Liver (tissue), 9 donors: Measurements from ENCODE around the gene CXCR3. TPM values are rescaled to one million over a fixed set of nuclear protein-coding genes. Genes with fewer than 3 reads are reported as not detected.

Source experiments
- DNase-seq: peaks from one replicate; pipeline ENCODE4 v3.0.0-alpha.2; 2017; ENCODE audit warnings: low spot score
- H3K27ac ChIP-seq, 2 donors: one replicate each; pipeline ENCODE4 v1.7.0; 2013; ENCODE audit warnings: inconsistent platforms in 2 of 2, low read length in 2 of 2, control low read depth in 1 of 2, low read depth in 1 of 2, mild to moderate bottlenecking in 1 of 2
- H3K27me3 ChIP-seq, 4 donors: one replicate each; pipeline versions ENCODE4 v1.6.1 to v1.7.0; 2013; ENCODE audit warnings: low read length in 3 of 4, inconsistent platforms in 1 of 4, mild to moderate bottlenecking in 1 of 4, moderate library complexity in 1 of 4; ENCODE audit not compliant: control insufficient read depth in 4 of 4, insufficient read depth in 4 of 4
- H3K36me3 ChIP-seq, 4 donors: one replicate each; pipeline versions ENCODE4 v1.6.1 to v1.7.0; 2013; ENCODE audit warnings: low read length in 3 of 4, mild to moderate bottlenecking in 3 of 4, low read depth in 1 of 4, moderate library complexity in 1 of 4; ENCODE audit not compliant: control insufficient read depth in 4 of 4, insufficient read depth in 3 of 4
- H3K4me1 ChIP-seq, 4 donors: one replicate each; pipeline versions ENCODE4 v1.6.1 to v1.7.0; 2013; ENCODE audit warnings: low read length in 3 of 4, mild to moderate bottlenecking in 3 of 4, moderate library complexity in 1 of 4; ENCODE audit not compliant: control insufficient read depth in 4 of 4, insufficient read depth in 4 of 4
- H3K4me3 ChIP-seq, 3 donors: one replicate each; pipeline versions ENCODE4 v1.6.1 to v1.7.0; 2013; ENCODE audit warnings: low read length in 3 of 3, control low read depth in 1 of 3, low read depth in 1 of 3, mild to moderate bottlenecking in 1 of 3
- H3K9ac ChIP-seq, 2 donors: one replicate each; pipeline ENCODE4 v1.7.0; 2013; ENCODE audit warnings: low read length in 2 of 2, mild to moderate bottlenecking in 2 of 2, moderate library complexity in 2 of 2, control low read depth in 1 of 2, low read depth in 1 of 2
- H3K9me3 ChIP-seq, 4 donors: one replicate each; pipeline versions ENCODE4 v1.6.1 to v1.7.0; 2013; ENCODE audit warnings: low read length in 3 of 4; ENCODE audit not compliant: control insufficient read depth in 4 of 4
- CTCF ChIP-seq: fragments of 150-350 bp; IDR thresholded peaks from 2 replicates; pipeline ENCODE4 v1.5.1; 2017; ENCODE audit warnings: improper control_type of control experiment, low read depth, low read length; ENCODE audit not compliant: missing input control
- EGR1 ChIP-seq, 2 donors: IDR thresholded peaks; 2 replicates each; pipeline ENCODE4 v1.6.1; 2016 to 2018; ENCODE audit warnings: antibody characterized with exemption in 2 of 2, low read depth in 2 of 2
- FOXA1 ChIP-seq: IDR thresholded peaks from 2 replicates; pipeline ENCODE4 v1.6.1; 2016; ENCODE audit warnings: antibody characterized with exemption
- FOXA2 ChIP-seq: IDR thresholded peaks from 2 replicates; pipeline ENCODE4 v1.6.1; 2016; ENCODE audit warnings: antibody characterized with exemption
- GABPA ChIP-seq, 2 donors: IDR thresholded peaks in 1 of 2; conservative IDR thresholded peaks in 1 of 2; 2 replicates each; pipeline ENCODE4 v1.6.1; 2016; ENCODE audit warnings: antibody characterized with exemption in 2 of 2, mild to moderate bottlenecking in 1 of 2, moderate library complexity in 1 of 2
- HNF4G ChIP-seq: IDR thresholded peaks from 2 replicates; pipeline ENCODE4 v1.6.1; 2016; ENCODE audit warnings: antibody characterized with exemption
- JUND ChIP-seq, 2 donors: IDR thresholded peaks; 2 replicates each; pipeline ENCODE4 v1.6.1; 2016; ENCODE audit warnings: antibody characterized with exemption in 2 of 2
- NR2F2 ChIP-seq: IDR thresholded peaks from 2 replicates; pipeline ENCODE4 v1.6.1; 2016; ENCODE audit warnings: antibody characterized with exemption
- RAD21 ChIP-seq, 2 donors: IDR thresholded peaks; 2 replicates each; pipeline ENCODE4 v1.6.1; 2016; ENCODE audit warnings: antibody characterized with exemption in 2 of 2, mild to moderate bottlenecking in 2 of 2
- RXRA ChIP-seq, 2 donors: IDR thresholded peaks; 2 replicates each; pipeline ENCODE4 v1.6.1; 2017 to 2018; ENCODE audit warnings: antibody characterized with exemption in 2 of 2, mild to moderate bottlenecking in 1 of 2
- SP1 ChIP-seq: IDR thresholded peaks from 2 replicates; pipeline ENCODE4 v1.6.1; 2018; ENCODE audit warnings: antibody characterized with exemption, mild to moderate bottlenecking
- TAF1 ChIP-seq: conservative IDR thresholded peaks from 2 replicates; pipeline ENCODE4 v1.6.1; 2016; ENCODE audit warnings: antibody characterized with exemption, mild to moderate bottlenecking
- YY1 ChIP-seq: IDR thresholded peaks from 2 replicates; pipeline ENCODE4 v1.6.1; 2016; ENCODE audit warnings: antibody characterized with exemption, mild to moderate bottlenecking
- WGBS: extraction: QIAGEN DNeasy Blood & Tissue Kit; methylation state at CpG from one replicate; pipeline ENCODE4 v1.1.7; 2013; 5-methylcytosine and 5-hydroxymethylcytosine counted together
- polyA plus RNA-seq, 2 donors: library from polyadenylated mRNA; stranded (reverse) in 1 of 2; unstranded in 1 of 2; fragments of 200-250 nt in 1 of 2; fragments of >200 nt in 1 of 2; fragmentation: Nextera tagmentation in 1 of 2; extraction: Ambion mirVana in 1 of 2; gene quantifications; one replicate each; pipeline versions ENCODE4 v1.2.1 to v1.2.3, GENCODE V29; 2013 to 2015
- total RNA-seq, 2 donors: library from RNA; depleted of rRNA; stranded (reverse); fragments of >200 nt; gene quantifications; one replicate each; pipeline ENCODE4 v1.2.3, GENCODE V29; 2014
- TF ChIP-seq, protein P1 (sequence below): IDR thresholded peaks from 2 replicates; pipeline ENCODE4 v1.6.1; 2016; ENCODE audit warnings: antibody characterized with exemption
- TF ChIP-seq, protein P2 (sequence below): IDR thresholded peaks from 2 replicates; pipeline ENCODE4 v1.6.1; 2016; ENCODE audit warnings: antibody characterized with exemption
- TF ChIP-seq, protein P3 (sequence below): IDR thresholded peaks from 2 replicates; pipeline ENCODE4 v1.6.1; 2016; ENCODE audit warnings: antibody characterized with exemption, mild to moderate bottlenecking
- TF ChIP-seq, protein P4 (sequence below): IDR thresholded peaks from 2 replicates; pipeline ENCODE4 v1.6.1; 2016; ENCODE audit warnings: antibody characterized with exemption
- donor health status: healthy.
- donor health status: healthy.
- donor health status: healthy.
- donor health status: healthy.
- donor health status: healthy.

CXCR3 gene
- total RNA-seq (under 1 TPM in 1 of 2 donors, not detected in 1; 0.25 TPM), polyA plus RNA-seq (under 1 TPM; 0.25 to 0.27 TPM)

GRCh38 chrX:71618303-71618721 lies at the start of gene CXCR3:
Gene CXCR3, minus strand, starts transcription at chrX:71618511. Its CDS starts 62 bp downstream, at chrX:71618449.
- peaks cover 0 to 3% (median 0%) of the 10 kb centered on the region in 4 donors for H3K9me3 ChIP-seq
- TF ChIP-seq JUND (IDR thresholded peaks at IDR 0.05): no peak
- TF ChIP-seq RXRA (IDR thresholded peaks at IDR 0.05): no peak
- TF ChIP-seq HNF4G: no peak
- TF ChIP-seq, protein P1, sequence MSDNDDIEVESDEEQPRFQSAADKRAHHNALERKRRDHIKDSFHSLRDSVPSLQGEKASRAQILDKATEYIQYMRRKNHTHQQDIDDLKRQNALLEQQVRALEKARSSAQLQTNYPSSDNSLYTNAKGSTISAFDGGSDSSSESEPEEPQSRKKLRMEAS: no peak
- TF ChIP-seq, protein P2, sequence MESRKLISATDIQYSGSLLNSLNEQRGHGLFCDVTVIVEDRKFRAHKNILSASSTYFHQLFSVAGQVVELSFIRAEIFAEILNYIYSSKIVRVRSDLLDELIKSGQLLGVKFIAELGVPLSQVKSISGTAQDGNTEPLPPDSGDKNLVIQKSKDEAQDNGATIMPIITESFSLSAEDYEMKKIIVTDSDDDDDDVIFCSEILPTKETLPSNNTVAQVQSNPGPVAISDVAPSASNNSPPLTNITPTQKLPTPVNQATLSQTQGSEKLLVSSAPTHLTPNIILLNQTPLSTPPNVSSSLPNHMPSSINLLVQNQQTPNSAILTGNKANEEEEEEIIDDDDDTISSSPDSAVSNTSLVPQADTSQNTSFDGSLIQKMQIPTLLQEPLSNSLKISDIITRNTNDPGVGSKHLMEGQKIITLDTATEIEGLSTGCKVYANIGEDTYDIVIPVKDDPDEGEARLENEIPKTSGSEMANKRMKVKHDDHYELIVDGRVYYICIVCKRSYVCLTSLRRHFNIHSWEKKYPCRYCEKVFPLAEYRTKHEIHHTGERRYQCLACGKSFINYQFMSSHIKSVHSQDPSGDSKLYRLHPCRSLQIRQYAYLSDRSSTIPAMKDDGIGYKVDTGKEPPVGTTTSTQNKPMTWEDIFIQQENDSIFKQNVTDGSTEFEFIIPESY: no peak
- no peak for TF ChIP-seq TAF1
- no peak for TF ChIP-seq GABPA (IDR thresholded peaks at IDR 0.05 in 1 of 2, conservative IDR thresholded peaks at IDR 0.05 in 1 of 2)
- no peak for TF ChIP-seq YY1
- no peak for TF ChIP-seq FOXA2
- TF ChIP-seq CTCF: no peak
- TF ChIP-seq SP1: no peak
- no peak for TF ChIP-seq RAD21 (IDR thresholded peaks at IDR 0.05)
- no peaks in the 10 kb centered on the region for H3K27me3 ChIP-seq
- H3K4me1 ChIP-seq: peaks cover 0 to 10% (median 1%) of the 10 kb centered on the region in 4 donors
- no peak within 1 kb of the TSS for H3K9ac ChIP-seq
- peaks cover 0 to 8% (median 2%) of the 10 kb centered on the region in 4 donors for H3K36me3 ChIP-seq
- H3K27ac ChIP-seq: no peak within 1 kb of the TSS
- no peak within 1 kb of the TSS for H3K4me3 ChIP-seq
- DNase-seq: no peak
- 36% methylated on average over 4 of the region's 4 CpGs for WGBS

- no peak for DNase-seq
- H3K27ac ChIP-seq: no peak within 1 kb of the TSS
- 95% methylated on average over 50 of the region's 50 CpGs for WGBS
- no peaks in the 10 kb centered on the region for H3K9me3 ChIP-seq
- no peaks in the 10 kb centered on the region for H3K36me3 ChIP-seq
- no peaks in the 10 kb centered on the region for H3K4me1 ChIP-seq
- H3K9ac ChIP-seq: no peak within 1 kb of the TSS
- H3K4me3 ChIP-seq: no peak within 1 kb of the TSS
- H3K27me3 ChIP-seq: no peaks in the 10 kb centered on the region
- TF ChIP-seq EGR1 (IDR thresholded peaks at IDR 0.05; ENCODE audit: low read depth in 2 of 2) (no peak), RXRA (IDR thresholded peaks at IDR 0.05) (no peak), FOXA1 (no peak), YY1 (no peak), RAD21 (IDR thresholded peaks at IDR 0.05) (no peak), NR2F2 (no peak), HNF4G (no peak), SP1 (no peak), GABPA (IDR thresholded peaks at IDR 0.05 in 1 of 2, conservative IDR thresholded peaks at IDR 0.05 in 1 of 2) (no peak), JUND (IDR thresholded peaks at IDR 0.05) (no peak), CTCF (no peak), FOXA2 (no peak), TAF1 (no peak)
- TF ChIP-seq, protein P2: no peak
- TF ChIP-seq, protein P3, sequence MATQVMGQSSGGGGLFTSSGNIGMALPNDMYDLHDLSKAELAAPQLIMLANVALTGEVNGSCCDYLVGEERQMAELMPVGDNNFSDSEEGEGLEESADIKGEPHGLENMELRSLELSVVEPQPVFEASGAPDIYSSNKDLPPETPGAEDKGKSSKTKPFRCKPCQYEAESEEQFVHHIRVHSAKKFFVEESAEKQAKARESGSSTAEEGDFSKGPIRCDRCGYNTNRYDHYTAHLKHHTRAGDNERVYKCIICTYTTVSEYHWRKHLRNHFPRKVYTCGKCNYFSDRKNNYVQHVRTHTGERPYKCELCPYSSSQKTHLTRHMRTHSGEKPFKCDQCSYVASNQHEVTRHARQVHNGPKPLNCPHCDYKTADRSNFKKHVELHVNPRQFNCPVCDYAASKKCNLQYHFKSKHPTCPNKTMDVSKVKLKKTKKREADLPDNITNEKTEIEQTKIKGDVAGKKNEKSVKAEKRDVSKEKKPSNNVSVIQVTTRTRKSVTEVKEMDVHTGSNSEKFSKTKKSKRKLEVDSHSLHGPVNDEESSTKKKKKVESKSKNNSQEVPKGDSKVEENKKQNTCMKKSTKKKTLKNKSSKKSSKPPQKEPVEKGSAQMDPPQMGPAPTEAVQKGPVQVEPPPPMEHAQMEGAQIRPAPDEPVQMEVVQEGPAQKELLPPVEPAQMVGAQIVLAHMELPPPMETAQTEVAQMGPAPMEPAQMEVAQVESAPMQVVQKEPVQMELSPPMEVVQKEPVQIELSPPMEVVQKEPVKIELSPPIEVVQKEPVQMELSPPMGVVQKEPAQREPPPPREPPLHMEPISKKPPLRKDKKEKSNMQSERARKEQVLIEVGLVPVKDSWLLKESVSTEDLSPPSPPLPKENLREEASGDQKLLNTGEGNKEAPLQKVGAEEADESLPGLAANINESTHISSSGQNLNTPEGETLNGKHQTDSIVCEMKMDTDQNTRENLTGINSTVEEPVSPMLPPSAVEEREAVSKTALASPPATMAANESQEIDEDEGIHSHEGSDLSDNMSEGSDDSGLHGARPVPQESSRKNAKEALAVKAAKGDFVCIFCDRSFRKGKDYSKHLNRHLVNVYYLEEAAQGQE: no peak
- TF ChIP-seq, protein P4, sequence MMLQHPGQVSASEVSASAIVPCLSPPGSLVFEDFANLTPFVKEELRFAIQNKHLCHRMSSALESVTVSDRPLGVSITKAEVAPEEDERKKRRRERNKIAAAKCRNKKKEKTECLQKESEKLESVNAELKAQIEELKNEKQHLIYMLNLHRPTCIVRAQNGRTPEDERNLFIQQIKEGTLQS: no peak
Measured at GRCh38 chrX:71667328-71668247, 49.3 kb upstream of the CXCR3 start, which contains the start of gene LOC101059915. Gene LOC101059915, plus strand, starts transcription at chrX:71667546.
